ENCODE data around the gene PCCA.

The PCCA gene

GRCh38 chr13:100525453-100526317, 436.8 kb downstream of the PCCA start:
- Mint-ChIP-seq H3K4me3 (no peak overlapping the region), H3K4me1 (no peaks in the 10 kb centered on the region), H3K27ac (no peak overlapping the region), H3K36me3 (no peaks in the 10 kb centered on the region), H3K9me3 (no peaks in the 10 kb centered on the region)
- DNase-seq (ENCODE audit: low spot score in 2 of 2) (no peak), ATAC-seq (peak; percentile 28)

DNA sequence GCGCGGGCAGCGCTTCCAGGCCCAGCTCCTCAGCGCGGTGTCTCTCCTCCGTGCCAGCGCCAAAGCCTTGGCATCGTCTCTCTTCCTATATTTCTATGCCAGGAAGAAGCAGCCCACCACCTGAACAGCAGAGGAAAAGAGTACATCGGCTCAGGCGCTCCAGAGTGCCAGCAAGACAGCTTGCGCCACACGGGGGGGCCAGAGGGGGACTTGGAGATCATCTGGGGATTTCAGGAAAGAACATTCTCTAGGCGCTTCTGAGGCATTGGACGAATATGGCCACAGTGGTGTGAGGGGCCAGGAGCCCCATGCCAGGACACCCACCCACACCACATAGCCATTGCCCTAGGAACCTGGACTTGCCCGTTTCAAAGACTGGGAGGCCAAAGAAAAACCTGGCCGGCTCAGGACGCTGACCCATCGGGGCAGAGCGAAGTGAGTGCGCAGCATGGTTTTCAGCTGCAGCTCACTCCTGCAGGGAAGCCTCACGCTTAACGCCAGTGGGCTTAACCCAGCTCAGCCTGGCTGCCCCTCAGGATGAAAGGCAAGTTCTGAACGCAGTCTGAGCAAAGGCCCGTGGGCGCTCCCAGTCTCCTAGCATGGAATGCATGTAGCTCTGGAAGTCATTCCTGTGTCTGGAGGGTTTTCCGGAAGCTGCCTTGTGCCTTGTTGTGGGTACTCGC, 437.6 kb downstream of the PCCA start:
- H3K4me3 Mint-ChIP-seq: no peak overlapping the region
- H3K36me3 Mint-ChIP-seq: no peaks in the 10 kb centered on the region
- no peak for DNase-seq (ENCODE audit: low spot score in 2 of 2)
- H3K4me1 Mint-ChIP-seq: no peaks in the 10 kb centered on the region
- no peak overlapping the region for H3K27ac Mint-ChIP-seq
- H3K9me3 Mint-ChIP-seq: no peaks in the 10 kb centered on the region
- ATAC-seq: no peak

DNA sequence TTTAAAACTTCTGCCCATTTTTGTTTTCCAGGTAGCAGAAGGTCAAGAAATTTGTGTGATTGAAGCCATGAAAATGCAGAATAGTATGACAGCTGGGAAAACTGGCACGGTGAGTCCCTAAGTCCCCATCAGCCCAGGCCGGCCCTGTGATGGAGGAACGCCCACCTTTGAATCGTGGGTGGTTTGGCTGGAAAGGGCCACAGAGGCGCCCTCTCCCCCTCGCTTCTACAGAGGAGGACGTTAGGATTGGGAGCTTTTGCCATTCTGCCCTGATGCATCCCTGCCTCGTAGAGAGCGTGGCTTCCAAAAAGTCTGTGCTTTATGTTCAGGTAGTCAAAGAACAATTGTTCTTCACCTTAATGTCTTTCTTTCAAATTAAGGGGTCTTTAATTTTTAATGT, 438.8 kb downstream of the PCCA start:
- DNase-seq (ENCODE audit: low spot score in 2 of 2) (no peak), ATAC-seq (no peak)
- H3K36me3 Mint-ChIP-seq: no peaks in the 10 kb centered on the region
- no peak overlapping the region for H3K4me3 Mint-ChIP-seq
- H3K27ac Mint-ChIP-seq: no peak overlapping the region
- no peaks in the 10 kb centered on the region for H3K9me3 Mint-ChIP-seq
- H3K4me1 Mint-ChIP-seq: no peaks in the 10 kb centered on the region

GRCh38 chr13:100528353-100528752, 439.5 kb downstream of the PCCA start:
- Mint-ChIP-seq H3K36me3 (no peaks in the 10 kb centered on the region), H3K4me1 (no peaks in the 10 kb centered on the region), H3K4me3 (no peak overlapping the region), H3K27ac (no peak overlapping the region), H3K9me3 (no peaks in the 10 kb centered on the region)
- DNase-seq (ENCODE audit: low spot score in 2 of 2) (no peak), ATAC-seq (no peak)

GRCh38 chr13:100528820-100529219, 439.9 kb downstream of the PCCA start:
- Mint-ChIP-seq H3K4me3 (no peak overlapping the region), H3K27ac (no peak overlapping the region), H3K36me3 (no peaks in the 10 kb centered on the region), H3K9me3 (no peaks in the 10 kb centered on the region), H3K4me1 (no peaks in the 10 kb centered on the region)
- no peak for ATAC-seq
- DNase-seq (ENCODE audit: low spot score in 2 of 2): no peak

- Mint-ChIP-seq H3K27ac (no peak overlapping the region), H3K4me1 (no peaks in the 10 kb centered on the region), H3K36me3 (no peaks in the 10 kb centered on the region)
These were observed 440.9 kb downstream of the PCCA start for GRCh38 chr13:100529666-100530377.

DNA sequence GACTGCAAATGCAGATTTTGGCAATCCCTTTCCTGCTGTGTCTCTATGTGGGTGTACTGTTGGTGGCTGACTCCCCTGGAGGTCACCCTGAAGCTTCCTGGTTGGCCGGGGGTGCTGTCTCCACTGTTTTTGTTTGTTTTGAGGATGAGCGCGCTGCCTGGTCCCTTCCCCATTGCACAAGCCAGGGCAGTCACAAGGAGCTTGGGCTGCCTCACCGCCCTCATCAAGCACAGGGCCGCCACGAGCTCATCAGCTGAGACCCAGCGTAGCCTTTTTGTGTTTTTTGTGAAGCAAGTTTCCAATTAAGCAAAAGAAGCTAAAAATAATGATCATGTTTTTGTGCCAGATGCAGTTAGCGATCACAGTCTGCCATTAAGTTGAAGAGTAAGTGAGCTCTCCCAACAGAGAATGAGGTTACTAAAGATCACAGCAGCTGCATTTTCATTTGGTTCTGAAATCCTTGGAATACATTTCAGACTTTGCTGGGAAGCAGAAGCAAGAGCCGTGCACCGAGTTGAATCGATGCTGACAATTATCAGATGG, 441.8 kb downstream of the PCCA start:
- H3K36me3 Mint-ChIP-seq: no peaks in the 10 kb centered on the region
- DNase-seq (ENCODE audit: low spot score in 2 of 2) (no peak), ATAC-seq (no peak)
- H3K27ac Mint-ChIP-seq: no peak overlapping the region
- H3K4me1 Mint-ChIP-seq: no peaks in the 10 kb centered on the region
- no peaks in the 10 kb centered on the region for H3K9me3 Mint-ChIP-seq
- H3K4me3 Mint-ChIP-seq: no peak overlapping the region

More at GRCh38 chr13:100529666-100530377, 440.9 kb downstream of the PCCA start:
- no peak for ATAC-seq
- no peak for DNase-seq (ENCODE audit: low spot score in 2 of 2)
- Mint-ChIP-seq H3K4me3 (no peak overlapping the region), H3K9me3 (no peaks in the 10 kb centered on the region)

DNA sequence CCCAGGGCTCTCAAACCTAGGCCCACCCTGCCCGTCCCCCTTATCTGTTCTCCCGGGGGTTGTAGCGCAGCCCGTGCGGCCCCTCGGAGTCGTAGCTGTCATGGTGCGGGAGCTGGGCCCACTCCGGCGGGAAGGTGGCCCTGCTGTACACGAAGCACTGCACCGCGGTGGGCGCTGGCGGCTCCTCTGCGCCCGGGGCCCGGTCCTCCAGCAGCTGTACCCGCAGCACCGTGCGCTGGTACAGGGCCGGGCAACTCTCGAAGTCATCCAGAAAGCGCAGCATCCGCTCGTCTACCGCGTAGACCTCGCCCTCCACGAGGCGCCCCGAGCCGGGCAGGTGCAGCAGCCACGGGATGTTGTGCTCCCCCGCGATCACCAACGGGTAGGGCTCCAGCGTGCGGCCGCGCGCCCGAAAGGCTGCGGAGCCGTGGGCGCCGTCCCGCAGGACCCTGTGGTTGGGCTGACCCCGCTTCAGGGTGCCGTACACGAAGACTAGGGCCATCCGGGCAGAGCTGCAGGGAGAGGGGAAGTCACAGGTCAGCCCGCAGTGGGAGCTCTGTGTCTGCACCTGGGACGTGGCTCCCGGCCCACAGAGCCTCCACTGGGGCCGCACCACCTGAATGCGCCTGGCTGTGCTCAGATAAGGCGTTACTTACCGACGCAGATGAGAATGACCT, 443.3 kb downstream of the PCCA start:
- Mint-ChIP-seq H3K36me3 (no peaks in the 10 kb centered on the region), H3K27ac (no peak overlapping the region), H3K9me3 (no peaks in the 10 kb centered on the region), H3K4me3 (no peak overlapping the region), H3K4me1 (peaks cover 3% of the 10 kb centered on the region)
- ATAC-seq: no peak
- DNase-seq (ENCODE audit: low spot score in 2 of 2): no peak

DNA sequence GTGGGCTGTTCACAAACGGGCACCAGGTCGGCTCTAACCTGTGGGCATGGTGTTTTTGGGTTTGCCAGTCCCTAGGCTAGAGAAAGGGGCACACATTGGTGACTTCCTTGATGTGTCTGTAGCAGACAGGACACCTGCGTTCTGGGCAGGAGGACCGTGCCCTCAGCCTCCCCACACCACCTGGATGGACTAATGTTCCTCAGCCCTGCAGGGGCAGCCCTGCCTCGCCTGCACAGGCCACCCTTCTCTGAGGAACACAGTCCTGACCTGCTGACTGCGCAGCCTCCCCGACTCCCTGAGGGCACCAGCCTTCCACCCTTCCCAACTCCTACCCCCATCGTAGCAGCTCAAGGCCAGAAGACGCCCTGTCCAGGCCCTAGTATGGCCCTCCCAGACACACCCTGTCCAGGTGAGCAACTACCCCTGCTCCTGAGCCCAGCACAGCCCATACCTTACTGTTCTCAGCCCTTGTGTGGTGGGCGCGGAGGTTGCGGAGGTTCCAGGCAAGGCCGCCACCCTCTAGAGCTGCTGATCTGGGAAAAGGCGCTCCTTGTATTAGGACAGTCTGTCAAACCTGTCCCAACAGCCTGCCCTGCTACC, 444.0 kb downstream of the PCCA start:
- Mint-ChIP-seq H3K36me3 (no peaks in the 10 kb centered on the region), H3K4me1 (peaks cover 7% of the 10 kb centered on the region), H3K9me3 (no peaks in the 10 kb centered on the region), H3K27ac (no peak overlapping the region), H3K4me3 (no peak overlapping the region)
- no peak for DNase-seq (ENCODE audit: low spot score in 2 of 2)
- no peak for ATAC-seq

GRCh38 chr13:100533588-100534041, 444.7 kb downstream of the PCCA start:
- Mint-ChIP-seq H3K36me3 (no peaks in the 10 kb centered on the region), H3K27ac (no peak overlapping the region), H3K4me3 (no peak overlapping the region), H3K9me3 (no peaks in the 10 kb centered on the region), H3K4me1 (peaks cover 7% of the 10 kb centered on the region)
- ATAC-seq (no peak), DNase-seq (ENCODE audit: low spot score in 2 of 2) (no peak)

DNA sequence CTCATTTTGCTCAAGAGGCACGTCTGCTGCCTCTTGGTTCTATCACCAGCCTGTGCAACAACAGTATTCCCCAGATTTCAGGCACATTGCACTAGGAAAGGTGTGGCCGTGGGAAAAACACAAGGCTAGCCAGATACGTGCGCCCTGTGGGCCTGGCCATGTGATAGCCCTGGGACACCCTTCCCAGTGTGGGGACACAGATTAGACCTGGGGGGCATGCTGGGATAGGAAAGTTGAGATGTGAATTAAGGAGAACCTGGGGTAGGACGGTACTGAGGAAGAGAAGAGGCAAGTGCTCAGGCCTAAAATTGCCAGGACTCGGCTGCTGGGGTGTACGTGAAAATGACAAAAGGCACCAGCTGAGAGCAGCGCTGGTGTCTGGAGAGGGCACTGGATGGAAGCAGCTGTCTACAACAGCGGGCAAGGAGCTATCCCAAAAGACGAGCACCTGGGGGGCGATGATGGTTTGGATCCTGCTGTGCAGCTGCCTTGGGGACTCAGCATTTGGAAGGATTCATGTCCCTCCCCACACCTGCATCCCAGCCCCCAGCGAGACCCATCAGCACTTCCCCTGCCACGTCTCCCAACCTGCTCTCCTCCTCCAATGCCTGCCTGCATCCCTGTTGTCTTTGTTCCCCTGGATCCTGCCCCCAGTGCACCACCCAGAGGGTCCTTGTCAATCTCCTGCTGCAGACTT, 445.4 kb downstream of the PCCA start:
- Mint-ChIP-seq H3K36me3 (no peaks in the 10 kb centered on the region), H3K4me1 (peaks cover 7% of the 10 kb centered on the region), H3K27ac (no peak overlapping the region), H3K4me3 (no peak overlapping the region), H3K9me3 (no peaks in the 10 kb centered on the region)
- ATAC-seq (no peak), DNase-seq (ENCODE audit: low spot score in 2 of 2) (no peak)

- DNase-seq (ENCODE audit: low spot score in 2 of 2): no peak
- Mint-ChIP-seq H3K36me3 (no peaks in the 10 kb centered on the region), H3K4me1 (peaks cover 7% of the 10 kb centered on the region), H3K9me3 (no peaks in the 10 kb centered on the region), H3K27ac (peak overlapping the region; percentile 68), H3K4me3 (no peak overlapping the region)
- peak; percentile 8 for ATAC-seq
These were observed 446.0 kb downstream of the PCCA start for GRCh38 chr13:100534911-100535310.

GRCh38 chr13:100535426-100536135, 446.7 kb downstream of the PCCA start:
- Mint-ChIP-seq H3K9me3 (no peaks in the 10 kb centered on the region), H3K4me3 (no peak overlapping the region), H3K36me3 (no peaks in the 10 kb centered on the region), H3K27ac (peak overlapping the region; percentile 68), H3K4me1 (peaks cover 7% of the 10 kb centered on the region)
- no peak for ATAC-seq
- DNase-seq (ENCODE audit: low spot score in 2 of 2): no peak

All from stimulated activated effector memory CD8-positive, alpha-beta T cell treated with anti-CD3 and anti-CD28 coated beads, Interleukin-12 subunit alpha, Interleukin-12 subunit beta, amount 100 ng/mL, for 72 hours (primary cell).